HG02642 (cell line): ENCODE data around the gene TNFAIP3.
"Not testable (repeated sequence)": the region's sequence is repeated elsewhere in the genome, so short reads cannot be mapped to it uniquely, and the experiment has no call there.

Source experiments
- ATAC-seq: cut with Tn5 transposase; IDR thresholded peaks from one replicate; pipeline ENCODE4 v1.9.1; 2021; ENCODE audit warnings: mild to moderate bottlenecking; ENCODE audit not compliant: unreplicated experiment, poor library complexity

Gene TNFAIP3

GRCh38 chr6:137866914-137867684 is at the start of gene TNFAIP3:
TNFAIP3 (plus strand) TSS chr6:137867259; CDS start chr6:137871228, 3,969 bp downstream.
- peak; percentile 76 for ATAC-seq

- no peak for ATAC-seq
Observed at GRCh38 chr6:137818440-137818839, 48.6 kb upstream of the TNFAIP3 start.

DNA sequence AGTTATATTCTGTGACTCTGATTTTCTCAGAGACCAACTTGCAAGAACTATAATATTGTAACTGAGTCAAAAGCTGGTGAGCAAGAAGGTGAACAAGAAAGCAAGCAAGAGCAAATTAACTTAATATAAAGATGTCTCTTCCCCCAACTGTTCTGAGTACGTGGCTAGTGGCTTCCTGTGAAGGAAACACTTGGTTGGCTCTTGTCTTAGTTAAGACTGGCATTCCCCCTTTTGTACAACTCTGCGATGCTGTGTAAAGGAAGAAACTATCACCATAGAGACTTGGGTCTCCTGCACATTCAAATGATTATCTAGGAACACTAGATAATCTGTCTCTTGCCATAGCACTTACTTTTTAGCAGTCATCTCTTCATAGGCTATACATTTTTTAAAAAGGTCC is 47.3 kb upstream of the TNFAIP3 start:
- ATAC-seq: no peak

DNA sequence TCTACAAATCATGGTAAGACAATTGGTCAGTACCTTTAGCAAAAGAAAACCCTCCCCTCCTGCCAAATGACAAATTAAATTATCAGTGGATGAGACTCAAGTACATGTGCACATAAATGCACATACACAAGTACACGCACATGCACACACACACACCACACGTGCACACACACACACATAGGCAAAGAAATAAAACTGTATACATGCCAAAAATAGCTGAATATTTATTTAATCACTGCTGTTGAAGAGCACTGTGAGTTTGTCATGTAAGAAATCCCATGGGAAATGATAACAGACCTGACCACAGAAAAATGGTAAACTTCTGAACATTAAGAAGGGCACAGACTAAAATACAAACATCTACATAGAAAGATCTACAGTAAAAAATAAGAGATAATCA is 46.6 kb upstream of the TNFAIP3 start:
- ATAC-seq: no peak

- ATAC-seq: no peak
Observed at GRCh38 chr6:137820952-137821351, 46.1 kb upstream of the TNFAIP3 start.

GRCh38 chr6:137821491-137821890 is 45.6 kb upstream of the TNFAIP3 start:
- no peak for ATAC-seq

GRCh38 chr6:137823826-137824555 is 43.1 kb upstream of the TNFAIP3 start:
- ATAC-seq: no peak

DNA sequence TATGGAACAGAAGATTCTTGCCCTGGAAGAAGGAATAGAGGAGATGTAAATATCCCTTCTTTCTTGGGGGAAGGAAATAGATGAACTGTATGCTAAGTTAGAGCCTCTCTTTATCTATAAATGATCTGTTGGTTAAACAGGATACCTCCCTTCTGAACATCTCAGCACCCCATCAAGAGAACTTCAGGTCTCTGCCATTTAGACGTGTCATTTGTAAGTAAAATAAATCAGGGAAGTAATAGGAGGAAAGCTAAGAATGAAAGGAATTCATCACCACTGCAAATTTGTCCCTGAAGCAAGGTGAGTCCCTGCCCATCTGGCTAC is 42.5 kb upstream of the TNFAIP3 start:
- ATAC-seq: no peak

DNA sequence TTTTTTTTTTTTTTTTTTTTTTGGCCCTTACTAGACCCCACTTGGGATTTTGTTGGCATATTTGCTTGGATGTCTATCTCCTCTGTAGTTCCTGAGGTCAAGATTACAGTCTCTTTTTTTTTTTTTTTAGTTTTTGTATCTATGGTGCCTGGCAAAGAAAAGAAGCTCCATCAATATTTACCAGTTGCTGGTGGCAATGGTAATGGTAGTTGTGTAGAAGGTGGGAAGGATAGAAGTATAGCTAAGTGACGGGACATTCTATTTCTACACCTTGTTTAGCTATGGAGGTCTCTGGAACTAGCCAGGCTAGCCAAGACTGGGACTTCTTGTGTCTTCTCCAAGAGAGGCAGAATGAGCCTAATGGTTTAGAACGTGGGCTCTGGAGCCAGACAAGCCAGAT is 42.2 kb upstream of the TNFAIP3 start:
- ATAC-seq: no peak

DNA sequence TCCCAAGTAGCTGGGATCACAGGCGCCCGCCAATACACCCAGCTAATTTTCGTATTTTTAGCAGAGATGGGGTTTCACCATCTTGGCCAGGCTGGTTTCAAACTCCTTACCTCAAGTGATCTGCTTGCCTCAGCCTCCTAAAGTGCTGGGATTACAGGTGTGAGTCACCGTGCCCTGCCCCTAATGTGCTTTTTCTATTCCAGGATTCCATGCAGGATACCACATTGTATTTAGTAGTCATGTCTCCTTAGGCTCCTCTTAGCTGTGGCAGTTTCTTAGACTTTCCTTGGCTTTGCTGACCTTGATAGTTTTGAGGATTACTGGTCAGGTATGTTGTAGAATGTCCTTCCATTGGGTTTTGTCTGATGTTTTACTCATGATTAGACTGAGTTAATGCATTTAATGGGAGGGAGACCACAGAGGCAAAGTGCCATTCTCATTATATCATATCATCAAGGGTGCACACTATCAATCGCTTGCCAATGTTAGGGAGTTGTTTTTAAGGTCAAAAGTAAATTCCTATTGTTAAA is 39.6 kb upstream of the TNFAIP3 start:
- peak; percentile 14 for ATAC-seq

DNA sequence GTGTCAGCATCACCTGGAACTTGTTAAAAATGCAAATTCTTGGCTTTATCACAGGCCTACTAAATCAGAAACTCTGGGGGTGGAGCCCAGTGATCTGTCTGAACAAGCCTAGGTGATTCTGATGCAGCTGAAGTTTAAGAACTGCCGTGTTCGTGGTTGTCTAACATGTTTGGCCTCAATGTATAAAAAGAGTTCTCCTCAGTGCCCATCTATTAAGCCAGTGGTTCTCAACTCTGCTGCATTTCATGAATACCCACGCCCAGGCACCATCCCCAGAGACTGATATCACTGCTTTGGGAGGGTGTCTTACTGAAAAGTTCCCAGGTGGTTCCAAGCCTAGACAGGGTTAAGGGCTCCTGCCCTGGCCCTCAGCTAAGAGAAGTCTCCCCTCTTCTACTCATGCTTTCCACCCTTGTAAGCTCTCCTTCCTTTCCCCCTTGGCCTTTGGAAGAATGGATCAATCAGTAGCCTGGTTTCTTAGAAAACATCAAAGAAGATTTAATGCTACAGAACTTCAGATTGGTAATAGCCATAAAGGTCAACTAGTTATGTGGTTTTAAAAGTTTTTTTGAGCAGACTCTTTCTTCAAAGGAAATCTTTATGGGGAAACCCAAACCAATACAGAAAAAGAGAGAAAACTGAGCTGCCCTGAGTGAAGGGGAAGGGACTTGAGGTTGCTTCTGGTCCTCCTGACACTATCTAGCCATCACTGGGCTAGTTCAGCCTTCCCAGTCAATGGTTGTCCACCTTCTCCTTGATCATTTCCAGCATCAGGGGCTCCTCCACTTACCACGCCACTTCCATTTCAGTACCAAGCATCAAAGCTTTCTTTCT is 38.9 kb upstream of the TNFAIP3 start:
- ATAC-seq: peak; percentile 67

- ATAC-seq: no peak
Observed at GRCh38 chr6:137829641-137830083, 37.4 kb upstream of the TNFAIP3 start.

- ATAC-seq: no peak
Observed at GRCh38 chr6:137830511-137830911, 36.5 kb upstream of the TNFAIP3 start.

- ATAC-seq: no peak
Observed at GRCh38 chr6:137832110-137832509, 34.9 kb upstream of the TNFAIP3 start.

GRCh38 chr6:137834508-137834907 is 32.6 kb upstream of the TNFAIP3 start:
- no peak for ATAC-seq

- ATAC-seq: no peak
Observed at GRCh38 chr6:137836788-137837187, 30.3 kb upstream of the TNFAIP3 start.

- ATAC-seq: not testable (repeated sequence)
Observed at GRCh38 chr6:137838090-137838489, 29.0 kb upstream of the TNFAIP3 start.

DNA sequence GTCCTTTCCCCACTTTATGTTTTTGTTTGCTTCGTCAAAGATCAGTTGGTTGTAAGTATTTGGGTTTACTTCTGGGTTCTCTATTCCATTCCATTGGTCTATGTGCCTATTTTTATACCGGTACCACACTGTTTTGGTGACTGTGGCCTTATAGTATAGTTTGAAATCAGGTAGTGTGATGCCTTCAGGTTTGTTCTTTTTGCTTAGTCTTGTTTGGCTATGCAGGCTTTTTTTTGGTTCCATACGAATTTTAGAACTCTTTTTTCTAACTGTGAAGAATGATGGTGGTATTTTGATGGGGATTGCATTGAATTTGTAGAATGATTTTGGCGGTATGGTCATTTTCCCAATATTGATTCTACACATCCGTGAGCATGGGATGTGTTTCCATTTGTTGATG is 28.5 kb upstream of the TNFAIP3 start:
- ATAC-seq: not testable (repeated sequence)

- no peak for ATAC-seq
Observed at GRCh38 chr6:137839076-137839475, 28.0 kb upstream of the TNFAIP3 start.

DNA sequence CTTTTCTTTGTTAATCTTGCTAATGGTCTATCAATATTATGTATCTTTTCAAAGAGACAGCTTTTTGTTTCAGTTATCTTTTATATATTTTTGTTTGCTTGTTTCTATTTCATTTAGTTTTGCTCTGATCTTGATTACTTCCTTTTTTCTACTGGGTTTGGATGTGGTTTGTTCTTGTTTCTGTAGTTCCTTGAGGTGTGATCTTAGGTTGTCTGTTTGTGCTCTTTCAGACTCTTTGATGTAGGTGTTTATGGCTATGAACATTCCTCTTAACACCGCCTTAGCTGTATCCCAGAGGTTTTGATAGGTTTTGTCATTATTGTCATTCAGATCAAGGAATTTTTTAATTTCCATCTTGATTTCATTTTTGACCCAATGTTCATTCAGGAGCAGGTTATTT is 26.8 kb upstream of the TNFAIP3 start:
- no peak for ATAC-seq

DNA sequence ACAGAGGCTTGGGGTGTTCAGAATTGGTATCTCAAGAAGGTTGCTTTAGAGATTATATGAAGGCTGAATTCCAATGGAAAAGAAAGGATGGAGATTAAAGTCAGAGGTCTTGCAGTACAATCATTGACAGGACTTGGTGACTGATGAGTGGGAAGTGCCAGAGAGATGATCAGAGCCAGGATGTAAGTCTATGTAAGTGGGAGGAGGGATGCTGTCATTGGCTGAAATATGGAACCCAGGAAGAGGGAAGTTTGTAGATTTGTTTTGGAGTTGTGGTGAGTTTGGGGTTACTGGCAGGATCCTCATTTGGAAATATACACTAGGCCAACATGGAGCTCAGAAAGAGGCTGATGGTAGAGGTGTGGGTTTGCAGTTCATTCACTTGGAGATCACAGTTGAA is 23.8 kb upstream of the TNFAIP3 start:
- ATAC-seq: no peak
